Mesendoderm (in vitro differentiated cells): ENCODE measurements around the gene ZNF195. TPM values are rescaled to one million over a fixed set of nuclear protein-coding genes. Genes with fewer than 3 reads are reported as not detected.
"Not testable (repeated sequence)": the region's sequence is repeated elsewhere in the genome, so short reads cannot be mapped to it uniquely, and the experiment has no call there.

Experiments used
- DNase-seq: peaks from one replicate; pipeline ENCODE4 v3.0.0; 2013
- H2AK5ac ChIP-seq: 2 replicates; pipeline ENCODE4 v1.6.1; 2013; ENCODE audit warnings: low read length, inconsistent platforms
- H2BK120ac ChIP-seq: 2 replicates; pipeline ENCODE4 v1.6.1; 2013; ENCODE audit warnings: low read depth, mild to moderate bottlenecking, low read length, moderate library complexity, mixed read lengths
- H2BK15ac ChIP-seq: replicated peaks from 2 replicates; pipeline ENCODE4 v1.6.1; 2013; ENCODE audit warnings: low read depth, mild to moderate bottlenecking, moderate library complexity
- H2BK5ac ChIP-seq: 2 replicates; pipeline ENCODE4 v1.6.1; 2013; ENCODE audit warnings: low read length, inconsistent platforms
- H3K18ac ChIP-seq: 2 replicates; pipeline ENCODE4 v1.6.1; 2013; ENCODE audit warnings: mild to moderate bottlenecking, low read length, mixed read lengths
- H3K23ac ChIP-seq: one replicate; pipeline ENCODE4 v1.6.1; 2013; ENCODE audit warnings: low read length
- H3K27ac ChIP-seq: 2 replicates; pipeline ENCODE4 v1.5.1; 2013; ENCODE audit warnings: low read depth, mild to moderate bottlenecking, inconsistent platforms, low read length, moderate library complexity
- H3K27me3 ChIP-seq: 2 replicates; pipeline ENCODE4 v1.6.1; 2013; ENCODE audit warnings: low read length, control low read depth, mild to moderate bottlenecking, inconsistent platforms; ENCODE audit not compliant: insufficient read depth, poor library complexity
- H3K36me3 ChIP-seq: 2 replicates; pipeline ENCODE4 v1.6.1; 2013; ENCODE audit warnings: low read length, inconsistent platforms; ENCODE audit not compliant: control insufficient read depth, insufficient read depth
- H3K4ac ChIP-seq: one replicate; pipeline ENCODE4 v1.6.1; 2013; ENCODE audit warnings: low read depth, mild to moderate bottlenecking, low read length, moderate library complexity
- H3K4me1 ChIP-seq: 2 replicates; pipeline ENCODE4 v1.6.1; 2013; ENCODE audit warnings: low read depth, low read length, inconsistent platforms; ENCODE audit not compliant: control insufficient read depth
- H3K4me2 ChIP-seq: 2 replicates; pipeline ENCODE4 v1.6.1; 2013; ENCODE audit warnings: low read length
- H3K4me3 ChIP-seq: 2 replicates; pipeline ENCODE4 v1.5.1; 2013; ENCODE audit warnings: mild to moderate bottlenecking, low read length
- H3K56ac ChIP-seq: one replicate; pipeline ENCODE4 v1.6.1; 2013; ENCODE audit warnings: low read length
- H3K79me1 ChIP-seq: 2 replicates; pipeline ENCODE4 v1.6.1; 2013; ENCODE audit warnings: low read length, inconsistent platforms
- H3K79me2 ChIP-seq: 2 replicates; pipeline ENCODE4 v1.6.1; 2013; ENCODE audit warnings: mild to moderate bottlenecking, low read length; ENCODE audit not compliant: control insufficient read depth, insufficient read depth
- H3K9ac ChIP-seq: 2 replicates; pipeline ENCODE4 v1.6.1; 2013; ENCODE audit warnings: low read length, inconsistent platforms
- H4K5ac ChIP-seq: one replicate; pipeline ENCODE4 v1.6.1; 2013; ENCODE audit warnings: low read length
- H4K8ac ChIP-seq: one replicate; pipeline ENCODE4 v1.6.1; 2013; ENCODE audit warnings: low read depth, mild to moderate bottlenecking, control low read depth, low read length, moderate library complexity
- WGBS: extraction: QIAGEN DNeasy Blood & Tissue Kit; methylation state at CpG from one replicate; pipeline ENCODE4 v1.1.7; 2013; ENCODE audit warnings: low lambda C conversion rate, missing lambda C conversion rate; ENCODE audit not compliant: insufficient coverage; ENCODE audit errors: extremely low coverage; 5-methylcytosine and 5-hydroxymethylcytosine counted together
- small RNA-seq: library from polyadenylated mRNA; stranded (forward); fragments of <200 nt; extraction: miRNeasy Mini kit (QIAGEN cat#:217004); gene quantifications from one replicate; pipeline ENCODE3, GENCODE V24; 2013; ENCODE audit not compliant: insufficient read depth

ZNF195 gene

GRCh38 chr11:3326450-3326849, 52.5 kb downstream of the ZNF195 start:
- not testable (repeated sequence) for H3K79me1 ChIP-seq, H3K4me3 ChIP-seq, H3K4me2 ChIP-seq, H3K4me1 ChIP-seq, H4K5ac ChIP-seq, H2BK5ac ChIP-seq, H3K56ac ChIP-seq, H3K36me3 ChIP-seq, H3K9ac ChIP-seq, H3K23ac ChIP-seq, H2AK5ac ChIP-seq, H4K8ac ChIP-seq, H3K18ac ChIP-seq, H3K27ac ChIP-seq, DNase-seq, H2BK15ac ChIP-seq, H3K79me2 ChIP-seq, H3K27me3 ChIP-seq, H3K4ac ChIP-seq, H2BK120ac ChIP-seq
- WGBS, result no CpG with 5 or more reads among the region's 13 CpGs

- not testable (repeated sequence) for H2AK5ac ChIP-seq, H4K5ac ChIP-seq, H3K4me3 ChIP-seq, H3K56ac ChIP-seq, H2BK5ac ChIP-seq, H3K4me2 ChIP-seq, H3K23ac ChIP-seq, DNase-seq, H4K8ac ChIP-seq, H3K4me1 ChIP-seq, H3K18ac ChIP-seq, H3K36me3 ChIP-seq, H3K27ac ChIP-seq, H3K79me2 ChIP-seq, H3K27me3 ChIP-seq, H2BK15ac ChIP-seq, H2BK120ac ChIP-seq, H3K9ac ChIP-seq, H3K79me1 ChIP-seq, H3K4ac ChIP-seq
- WGBS, result no CpG with 5 or more reads among the region's 3 CpGs
Observed at GRCh38 chr11:3324724-3325123, 54.2 kb downstream of the ZNF195 start.

Small RNAs within 50 kb of the gene (small RNA-seq; reads per million reads assigned to genes)
- not detected for gene AC123788.2
